GM12891 (cell line): ENCODE data around the gene ROR1.

Experiments
- POLR2A ChIP-seq: IDR thresholded peaks from 2 replicates; pipeline ENCODE4 v1.6.1; 2011; ENCODE audit warnings: low read depth, low read length, control low read depth
- POLR2AphosphoS5 ChIP-seq: IDR thresholded peaks from 2 replicates; pipeline ENCODE4 v1.6.1; 2011; ENCODE audit warnings: low read depth, low read length, control low read depth
- POU2F2 ChIP-seq: IDR thresholded peaks from 2 replicates; pipeline ENCODE4 v1.6.1; 2011; ENCODE audit warnings: low read depth, mild to moderate bottlenecking, control low read depth, low read length, moderate library complexity
- SPI1 ChIP-seq: IDR thresholded peaks from 2 replicates; pipeline ENCODE4 v1.6.1; 2011; ENCODE audit warnings: low read depth, low read length, control low read depth
- TAF1 ChIP-seq: IDR thresholded peaks from 2 replicates; pipeline ENCODE4 v1.6.1; 2011; ENCODE audit warnings: low read depth, low read length, control low read depth

DNA sequence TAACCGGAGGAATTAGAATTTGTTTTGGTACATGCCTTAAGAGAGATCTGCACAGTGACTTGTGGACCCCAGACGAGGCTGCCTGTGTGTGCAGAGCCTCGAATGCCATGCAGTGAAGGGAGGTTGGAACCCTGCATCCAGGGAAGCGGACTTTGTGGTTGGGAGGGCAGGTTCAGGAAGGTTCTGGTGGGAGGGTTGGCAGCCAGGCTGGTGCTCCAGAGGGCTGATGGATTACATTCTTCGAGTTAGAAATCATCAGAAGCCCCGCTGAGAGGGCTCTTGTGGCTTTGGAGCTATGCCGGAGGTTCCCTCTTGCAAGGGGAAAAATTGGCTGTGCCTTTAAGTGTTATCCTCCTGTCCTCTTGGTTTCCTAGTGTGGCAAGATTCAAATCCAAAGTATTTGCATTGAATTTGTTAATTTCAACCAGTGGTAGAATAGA lies 21.1 kb downstream of the ROR1 start:
- TF ChIP-seq POU2F2 (no peak), POLR2A (no peak), POLR2AphosphoS5 (no peak), TAF1 (no peak), SPI1 (no peak)
